Loucy (cell line): Measurements from ENCODE around the gene ATP1B1.

ENCODE experiments used
- H2AFZ ChIP-seq: fragments of 200-600 bp; sonication (generic); 2 replicates; pipeline ENCODE4 v1.6.0; 2016; ENCODE audit warnings: antibody characterized with exemption, mild to moderate bottlenecking, low read length, moderate library complexity
- H3F3A ChIP-seq: fragments of 200-600 bp; 2 replicates; pipeline ENCODE4 v1.6.0; 2016; ENCODE audit warnings: antibody characterized with exemption, low read depth, mild to moderate bottlenecking
- H3K27me3 ChIP-seq: fragments of 200-600 bp; sonication (generic); 2 replicates; pipeline ENCODE4 v1.6.1; 2014; ENCODE audit warnings: low read length, mild to moderate bottlenecking; ENCODE audit not compliant: insufficient read depth, poor library complexity, severe bottlenecking
- H3K36me3 ChIP-seq: fragments of 200-600 bp; sonication (generic); 2 replicates; pipeline ENCODE4 v1.6.1; 2016; ENCODE audit warnings: low read length; ENCODE audit not compliant: insufficient read depth
- H3K4me1 ChIP-seq: fragments of 200-600 bp; sonication (generic); 2 replicates; pipeline ENCODE4 v1.5.1; 2014; ENCODE audit warnings: low read length, mild to moderate bottlenecking; ENCODE audit not compliant: insufficient read depth, poor library complexity, severe bottlenecking
- H3K4me2 ChIP-seq: fragments of 200-600 bp; sonication (generic); 2 replicates; pipeline ENCODE4 v1.6.0; 2014; ENCODE audit warnings: antibody characterized with exemption, low read length, low read depth, mild to moderate bottlenecking; ENCODE audit not compliant: poor library complexity, severe bottlenecking
- H3K4me3 ChIP-seq: fragments of 200-600 bp; sonication (generic); 2 replicates; pipeline ENCODE4 v1.5.1; 2014; ENCODE audit warnings: low read length, mild to moderate bottlenecking, mixed read lengths; ENCODE audit not compliant: poor library complexity, severe bottlenecking
- H3K79me2 ChIP-seq: fragments of 200-600 bp; sonication (generic); 2 replicates; pipeline ENCODE4 v1.6.1; 2014; ENCODE audit warnings: low read length; ENCODE audit not compliant: insufficient read depth
- H3K9ac ChIP-seq: fragments of 200-600 bp; sonication (generic); 2 replicates; pipeline ENCODE4 v1.6.0; 2014; ENCODE audit warnings: mild to moderate bottlenecking, low read depth, low read length, moderate library complexity; ENCODE audit not compliant: poor library complexity, severe bottlenecking
- H3K9me2 ChIP-seq: fragments of 200-600 bp; sonication (generic); replicated peaks from 2 replicates; pipeline ENCODE4 v1.6.1; 2016; ENCODE audit warnings: low read depth, low read length, mixed read lengths
- H3K9me3 ChIP-seq: fragments of 200-600 bp; sonication (generic); 2 replicates; pipeline ENCODE4 v1.6.1; 2014; ENCODE audit warnings: mild to moderate bottlenecking, antibody characterized with exemption, low read length, low read depth; ENCODE audit not compliant: insufficient read depth
- H4K20me1 ChIP-seq: fragments of 200-600 bp; sonication (generic); 2 replicates; pipeline ENCODE4 v1.6.0; 2014; ENCODE audit warnings: antibody characterized with exemption, low read length, mild to moderate bottlenecking; ENCODE audit not compliant: insufficient read depth, poor library complexity, severe bottlenecking
- CTCF ChIP-seq: fragments of 200-600 bp; sonication (generic); conservative IDR thresholded peaks from 2 replicates; pipeline ENCODE4 v1.5.1; 2014; ENCODE audit warnings: mild to moderate bottlenecking, antibody characterized with exemption, low read length
- EZH2phosphoT487 ChIP-seq: fragments of 200-600 bp; IDR thresholded peaks from 2 replicates; pipeline ENCODE4 v1.6.1; 2018; ENCODE audit warnings: antibody characterized with exemption, mild to moderate bottlenecking, moderate library complexity, borderline replicate concordance

ATP1B1 gene

GRCh38 chr1:169103002-169103401 is 3.5 kb upstream of the ATP1B1 start:
- no peak overlapping the region for H3K9ac ChIP-seq
- H3K4me2 ChIP-seq, result no peak overlapping the region
- no peak for TF ChIP-seq EZH2phosphoT487
- TF ChIP-seq CTCF, result no peak

DNA sequence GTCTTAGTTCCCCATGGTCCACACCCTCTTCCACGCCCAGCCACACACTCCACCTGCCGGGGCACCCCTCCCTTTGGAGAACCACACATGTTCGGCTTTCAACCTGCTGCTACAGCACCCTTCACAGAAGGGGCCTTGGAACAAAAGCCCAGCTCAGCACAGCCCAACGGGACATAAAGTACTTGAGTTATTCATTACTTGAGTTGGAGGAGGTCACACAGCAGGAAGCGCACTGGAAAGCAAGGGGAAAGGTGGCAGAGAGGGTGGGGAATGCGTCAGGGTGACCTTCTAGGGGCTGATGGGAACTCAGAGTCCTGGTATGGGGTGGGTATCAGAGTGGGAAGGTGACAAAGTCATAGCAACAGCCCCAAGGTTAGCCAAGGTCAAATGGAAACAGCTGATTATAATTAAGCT is 3.0 kb upstream of the ATP1B1 start:
- Histone ChIP-seq H3K36me3 (no peaks in the 10 kb centered on the region), H3K4me2 (no peak overlapping the region), H3K4me1 (peaks cover 22% of the 10 kb centered on the region), H2AFZ (no peak overlapping the region), H3K4me3 (no peak overlapping the region), H4K20me1 (peaks cover 11% of the 10 kb centered on the region), H3K9me3 (no peaks in the 10 kb centered on the region), H3K9ac (no peak overlapping the region), H3K9me2 (no peaks in the 10 kb centered on the region), H3K79me2 (peaks cover 16% of the 10 kb centered on the region), H3K27me3 (no peaks in the 10 kb centered on the region), H3F3A (no peaks in the 10 kb centered on the region)
- TF ChIP-seq CTCF (no peak), EZH2phosphoT487 (no peak)

More at GRCh38 chr1:169103002-169103401, 3.5 kb upstream of the ATP1B1 start:
- peaks cover 7% of the 10 kb centered on the region for H4K20me1 ChIP-seq
- peaks cover 17% of the 10 kb centered on the region for H3K4me1 ChIP-seq
- H3K9me3 ChIP-seq, result no peaks in the 10 kb centered on the region
- no peak overlapping the region for H2AFZ ChIP-seq
- no peaks in the 10 kb centered on the region for H3F3A ChIP-seq
- no peaks in the 10 kb centered on the region for H3K9me2 ChIP-seq
- H3K27me3 ChIP-seq, result no peaks in the 10 kb centered on the region
- H3K79me2 ChIP-seq, result peaks cover 12% of the 10 kb centered on the region
- H3K36me3 ChIP-seq, result no peaks in the 10 kb centered on the region
- H3K4me3 ChIP-seq, result no peak overlapping the region

- Histone ChIP-seq H3K36me3 (no peaks in the 10 kb centered on the region), H3K9ac (peak overlapping the region; percentile 69), H3K27me3 (no peaks in the 10 kb centered on the region), H3F3A (no peaks in the 10 kb centered on the region), H3K79me2 (peaks cover 27% of the 10 kb centered on the region), H3K4me3 (peak overlapping the region; percentile 85), H2AFZ (no peak overlapping the region; the same call in 1 of the 2 replicates), H3K4me2 (peak overlapping the region; percentile 72), H3K9me2 (no peaks in the 10 kb centered on the region), H3K4me1 (peaks cover 38% of the 10 kb centered on the region), H3K9me3 (no peaks in the 10 kb centered on the region), H4K20me1 (peaks cover 16% of the 10 kb centered on the region)
- TF ChIP-seq CTCF (no peak), EZH2phosphoT487 (no peak)
These were observed 1.4 kb upstream of the ATP1B1 start for GRCh38 chr1:169105087-169105433.
